GM21526 (cell line): ENCODE results near the gene DLAT.
A peak's percentile ranks its signal among the peaks of the same experiment; 100 is the strongest.
"Not testable (repeated sequence)": the region's sequence is repeated elsewhere in the genome, so short reads cannot be mapped to it uniquely, and the experiment has no call there.

Experiments used
- ATAC-seq: cut with Tn5 transposase; IDR thresholded peaks from one replicate; pipeline ENCODE4 v1.9.1; 2021; ENCODE audit warnings: moderate library complexity; ENCODE audit not compliant: unreplicated experiment, low FRiP score

DLAT gene

GRCh38 chr11:112046647-112047046, 21.4 kb downstream of the DLAT start:
- ATAC-seq, result not testable (repeated sequence)

DNA sequence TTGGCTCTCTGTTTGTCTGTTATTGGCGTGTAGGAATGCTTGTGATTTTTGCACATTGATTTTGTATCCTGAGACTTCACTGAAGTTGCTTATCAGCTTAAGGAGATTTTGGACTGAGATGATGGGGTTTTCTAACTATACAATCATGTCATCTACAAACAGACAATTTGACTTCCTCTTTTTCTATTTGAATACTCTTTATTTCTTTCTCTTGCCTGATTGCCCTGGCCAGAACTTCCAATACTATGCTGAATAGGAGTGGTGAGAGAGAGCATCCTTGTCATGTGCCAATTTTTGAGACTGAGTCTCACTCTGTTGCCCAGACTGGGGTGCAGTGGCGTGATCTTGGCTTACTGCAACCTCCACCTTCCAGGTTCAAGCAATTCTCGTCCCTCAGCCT, 23.0 kb downstream of the DLAT start:
- not testable (repeated sequence) for ATAC-seq

DNA sequence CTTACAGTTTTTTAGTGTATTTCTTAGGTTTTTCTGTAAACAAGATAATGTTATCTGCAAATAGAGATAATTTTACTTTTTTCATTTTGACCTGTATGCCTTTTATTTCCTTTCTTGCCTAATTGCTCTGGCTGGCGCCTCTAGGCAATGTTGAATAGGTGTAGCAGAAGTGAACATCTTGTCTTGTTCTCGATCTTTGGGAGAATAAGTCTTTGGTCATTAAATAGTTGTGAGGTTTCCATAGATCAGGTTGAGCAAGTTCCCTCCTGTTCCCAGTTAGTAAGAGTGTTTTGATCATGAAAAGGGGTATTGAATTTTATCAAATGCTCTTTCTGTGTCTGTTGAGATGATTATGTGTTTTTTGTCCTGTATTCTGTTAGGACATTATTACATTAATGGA, 24.6 kb downstream of the DLAT start:
- no peak for ATAC-seq

DNA sequence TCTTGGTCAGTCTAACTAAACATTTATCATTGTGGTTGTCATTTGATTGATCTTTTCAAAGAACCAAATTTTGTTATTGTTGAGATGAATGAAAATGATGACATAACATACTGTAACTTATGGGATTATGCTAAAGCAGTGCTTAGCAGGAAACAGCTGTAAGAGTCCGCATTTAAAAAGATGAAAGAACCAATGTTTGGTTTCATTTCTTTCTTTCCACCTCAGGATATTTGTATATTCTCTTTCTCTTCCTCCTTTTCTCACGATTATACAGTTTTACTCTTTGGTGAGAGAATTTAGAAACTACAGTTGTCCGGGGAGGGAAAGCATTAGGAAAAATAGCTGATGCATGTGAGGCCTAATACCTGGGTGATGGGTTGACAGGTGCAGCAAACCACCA, 25.5 kb downstream of the DLAT start:
- peak; percentile 79 for ATAC-seq

- no peak for ATAC-seq
Observed at GRCh38 chr11:112051768-112052167, 26.6 kb downstream of the DLAT start.

DNA sequence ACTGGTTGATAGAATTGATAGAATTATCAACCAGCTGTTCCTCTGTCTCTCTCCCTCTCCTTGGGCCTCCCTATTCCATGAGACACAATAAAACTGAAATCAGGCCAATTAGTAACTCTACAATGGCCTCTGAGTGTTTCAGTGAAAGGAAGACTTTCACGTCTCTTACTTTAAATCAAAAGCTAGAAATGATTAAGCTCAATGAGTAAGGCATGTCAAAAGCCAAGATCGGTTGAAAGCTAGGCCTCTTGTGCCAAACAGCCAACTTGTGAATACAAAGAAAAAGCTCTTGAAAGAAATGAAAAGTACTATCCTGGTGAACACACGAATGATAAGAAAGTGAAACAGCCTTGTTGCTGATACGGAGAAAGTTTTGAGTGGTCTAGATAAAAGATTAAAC, 32.0 kb downstream of the DLAT start:
- ATAC-seq, result no peak

DNA sequence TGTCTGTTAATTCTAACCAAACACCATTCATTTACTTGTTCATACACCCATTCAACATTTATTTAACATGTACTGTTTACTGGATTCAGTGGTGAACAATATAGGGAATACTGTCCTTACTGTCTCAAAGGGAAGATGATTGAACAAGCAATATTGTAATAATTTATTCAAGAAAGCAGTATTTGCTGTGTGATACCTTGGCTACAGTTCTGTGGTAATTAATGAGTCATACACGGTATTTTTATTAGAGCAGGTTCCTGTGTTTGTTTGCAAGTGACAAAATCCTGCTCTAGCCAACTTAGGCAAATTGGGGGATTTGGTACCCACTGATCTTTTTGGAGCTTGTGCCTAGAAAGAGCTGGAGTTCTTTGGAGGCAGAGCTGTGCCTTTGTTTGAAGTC, 32.9 kb downstream of the DLAT start:
- no peak for ATAC-seq

DNA sequence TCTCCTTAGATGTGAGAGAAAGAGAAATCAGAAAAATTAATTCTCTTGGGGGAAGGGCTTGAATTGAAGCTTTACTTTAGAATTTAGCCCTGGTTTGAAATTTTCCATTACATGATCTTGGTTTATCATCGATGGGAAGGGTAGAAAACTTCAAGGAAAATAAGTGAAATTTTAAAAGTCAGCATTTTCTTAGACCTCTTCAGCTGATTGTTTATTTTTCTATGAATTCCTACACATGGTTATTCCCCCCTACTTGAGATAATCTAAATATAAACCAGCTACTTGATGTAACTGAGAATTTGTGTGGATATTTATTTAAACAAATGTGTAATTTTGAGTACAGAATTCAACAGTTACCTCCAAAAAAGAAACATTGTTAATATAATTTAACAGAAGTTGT, 37.7 kb downstream of the DLAT start:
- no peak for ATAC-seq

- ATAC-seq, result peak; percentile 82
Observed at GRCh38 chr11:112073941-112074811, 49.0 kb downstream of the DLAT start, which contains the start of the genes NKAPD1 and PIH1D2. Gene NKAPD1, plus strand, starts transcription at chr11:112074299. Its CDS starts 1,276 bp downstream, at chr11:112075575. Gene PIH1D2, minus strand, starts transcription at chr11:112074017. Its CDS starts 843 bp downstream, at chr11:112073174.

GRCh38 chr11:112082729-112083128, 57.5 kb downstream of the DLAT start:
- ATAC-seq, result no peak

DNA sequence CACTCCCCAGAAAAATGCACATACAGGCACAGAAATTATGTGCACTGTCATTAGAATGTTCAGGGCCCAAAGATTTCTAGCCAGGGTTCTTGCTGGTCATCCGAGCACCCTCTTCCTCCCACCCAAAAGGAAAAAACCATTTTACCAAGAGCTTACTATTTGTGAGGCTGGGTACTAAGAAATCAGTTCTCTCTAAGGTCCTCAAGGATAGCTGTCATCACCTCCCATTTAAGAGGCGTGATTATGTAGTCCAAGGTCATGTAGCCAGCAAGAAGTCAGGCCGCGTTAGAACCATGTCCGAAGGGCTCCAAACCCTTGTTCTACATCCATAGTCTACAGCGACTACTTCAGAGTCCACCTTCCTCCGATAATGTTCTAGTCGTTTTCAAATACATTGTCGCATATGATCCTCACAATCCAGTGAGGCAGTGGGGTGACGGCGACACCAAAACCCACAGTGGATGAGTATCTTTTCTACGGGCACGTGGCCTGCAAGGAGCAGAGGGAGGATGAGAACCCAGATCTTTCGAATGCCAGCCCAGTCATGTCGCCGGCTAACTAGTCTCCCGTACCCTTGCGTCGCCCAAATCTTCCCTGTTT, 60.7 kb downstream of the DLAT start:
- peak; percentile 31 for ATAC-seq

DNA sequence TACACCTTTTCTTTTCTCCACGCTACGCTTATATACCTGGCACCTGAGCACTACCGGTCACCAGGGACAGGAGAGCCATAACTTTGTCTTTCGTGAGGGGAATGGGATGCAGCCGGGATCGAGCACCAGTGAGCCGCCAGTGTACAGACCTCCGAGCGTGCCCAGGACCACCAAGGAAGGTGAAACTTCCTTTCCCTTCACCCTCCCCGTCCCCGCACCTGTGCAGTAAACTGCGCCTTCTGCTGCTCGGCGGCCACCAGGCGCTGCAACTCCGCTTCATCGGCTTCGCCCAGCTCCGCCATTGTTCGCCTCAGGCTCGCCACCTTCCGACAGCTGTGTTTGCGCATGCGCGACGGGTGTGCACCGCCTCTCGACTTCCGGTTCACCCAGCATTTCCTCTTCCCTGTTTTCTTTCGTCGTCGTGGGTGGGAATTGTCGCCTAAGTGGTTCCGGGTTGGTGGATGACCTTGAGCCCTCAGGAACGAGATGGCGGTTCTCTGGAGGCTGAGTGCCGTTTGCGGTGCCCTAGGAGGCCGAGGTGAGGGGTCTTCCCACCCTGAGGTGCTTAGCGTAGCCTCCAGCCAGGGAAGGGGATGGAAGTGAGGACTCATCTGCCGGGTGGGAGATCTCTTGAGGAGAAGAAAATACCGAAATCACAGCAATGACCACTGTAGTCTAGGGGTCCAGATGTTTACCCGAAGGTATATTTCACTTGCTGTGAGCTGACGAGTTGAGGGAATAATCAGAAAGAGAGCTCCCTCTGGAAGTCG, 61.4 kb downstream of the DLAT start, which contains the start of the genes SDHD and TIMM8B:
TSS of gene SDHD (plus strand) at position 452 of the 770 bp plus-strand sequence. CDS start at position 487, 35 bp downstream.
TSS of gene TIMM8B (minus strand) at position 335 of the 770 bp plus-strand sequence. CDS start at position 302, 33 bp downstream.
- ATAC-seq, result peak; percentile 88

- ATAC-seq, result no peak
Observed at GRCh38 chr11:112087212-112087611, 62.0 kb downstream of the DLAT start.

GRCh38 chr11:112095302-112095701, 70.1 kb downstream of the DLAT start:
- ATAC-seq, result not testable (repeated sequence)

GRCh38 chr11:112096194-112096593, 71.0 kb downstream of the DLAT start:
- no peak for ATAC-seq

GRCh38 chr11:112097734-112098528, 72.7 kb downstream of the DLAT start:
- no peak for ATAC-seq

GRCh38 chr11:112100462-112100861, 75.3 kb downstream of the DLAT start:
- no peak for ATAC-seq

- no peak for ATAC-seq
Observed at GRCh38 chr11:112103446-112103845, 78.2 kb downstream of the DLAT start.

DNA sequence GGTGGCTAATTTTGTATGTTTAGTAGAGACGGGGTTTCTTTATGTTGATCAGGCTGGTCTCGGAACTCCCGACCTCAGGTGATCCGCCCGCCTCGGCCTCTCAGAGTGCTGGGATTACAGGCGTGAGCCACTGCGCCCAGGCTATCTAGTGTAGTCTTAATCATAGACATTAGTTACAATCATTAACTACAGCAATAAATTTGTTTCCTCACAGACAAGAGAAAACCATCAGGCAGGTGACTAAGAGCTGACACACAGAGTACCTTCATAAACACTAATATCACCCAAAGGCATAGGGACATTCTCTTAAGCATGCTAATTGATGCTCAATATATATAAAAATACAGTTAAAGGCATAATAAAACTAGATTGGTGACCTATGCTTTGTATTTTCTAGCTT, 80.9 kb downstream of the DLAT start:
- no peak for ATAC-seq
